ENCODE measurements around the gene RBSN.

DNA sequence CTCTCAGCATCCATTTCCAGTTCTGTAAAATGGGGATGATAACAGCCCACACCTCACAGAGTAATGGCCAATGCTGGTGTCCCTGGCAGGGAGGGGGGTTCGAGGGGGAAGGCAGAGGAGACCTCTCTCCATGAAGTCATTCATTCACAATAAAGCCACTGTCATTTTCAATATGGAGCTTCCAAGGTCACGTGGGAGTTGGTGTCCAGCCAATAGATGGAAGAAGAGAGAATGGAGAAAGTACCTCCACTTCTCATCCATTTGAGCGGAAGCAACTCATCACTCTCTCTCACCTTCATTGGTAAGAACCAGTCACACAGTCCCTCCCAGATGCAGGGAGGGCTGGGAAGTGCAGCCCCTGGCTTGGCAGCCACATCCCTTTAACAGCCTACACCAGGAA is 14.9 kb upstream of the RBSN start:
- TF ChIP-seq POLR2A (IDR thresholded peaks at IDR 0.05) (no peak), POLR2AphosphoS5 (IDR thresholded peaks at IDR 0.05) (no peak)
- TF ChIP-seq, protein P1, sequence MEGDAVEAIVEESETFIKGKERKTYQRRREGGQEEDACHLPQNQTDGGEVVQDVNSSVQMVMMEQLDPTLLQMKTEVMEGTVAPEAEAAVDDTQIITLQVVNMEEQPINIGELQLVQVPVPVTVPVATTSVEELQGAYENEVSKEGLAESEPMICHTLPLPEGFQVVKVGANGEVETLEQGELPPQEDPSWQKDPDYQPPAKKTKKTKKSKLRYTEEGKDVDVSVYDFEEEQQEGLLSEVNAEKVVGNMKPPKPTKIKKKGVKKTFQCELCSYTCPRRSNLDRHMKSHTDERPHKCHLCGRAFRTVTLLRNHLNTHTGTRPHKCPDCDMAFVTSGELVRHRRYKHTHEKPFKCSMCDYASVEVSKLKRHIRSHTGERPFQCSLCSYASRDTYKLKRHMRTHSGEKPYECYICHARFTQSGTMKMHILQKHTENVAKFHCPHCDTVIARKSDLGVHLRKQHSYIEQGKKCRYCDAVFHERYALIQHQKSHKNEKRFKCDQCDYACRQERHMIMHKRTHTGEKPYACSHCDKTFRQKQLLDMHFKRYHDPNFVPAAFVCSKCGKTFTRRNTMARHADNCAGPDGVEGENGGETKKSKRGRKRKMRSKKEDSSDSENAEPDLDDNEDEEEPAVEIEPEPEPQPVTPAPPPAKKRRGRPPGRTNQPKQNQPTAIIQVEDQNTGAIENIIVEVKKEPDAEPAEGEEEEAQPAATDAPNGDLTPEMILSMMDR (IDR thresholded peaks at IDR 0.05): no peak

Measured in prostate gland (tissue), 2 donors.